ENCODE results near the gene SNX7.

DNA sequence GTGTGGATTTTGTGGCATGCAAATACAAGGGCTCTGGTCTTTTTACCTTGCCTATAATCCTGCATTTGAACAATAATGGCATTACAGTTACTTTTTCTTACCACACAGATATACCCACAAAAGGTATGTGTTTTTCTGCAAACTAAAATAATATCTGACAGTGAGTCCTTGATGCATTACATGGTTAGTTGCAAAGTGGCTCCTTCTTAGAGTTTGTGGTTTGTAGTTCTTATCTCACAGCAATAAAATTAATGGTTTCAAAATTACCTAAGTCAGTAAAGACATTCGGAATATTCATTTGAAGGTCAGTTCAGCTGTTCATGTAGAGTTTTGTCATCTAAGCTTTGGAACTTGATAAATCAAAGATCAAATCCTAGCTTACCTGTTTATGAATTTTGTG lies 43.5 kb downstream of the SNX7 start:
- TF ChIP-seq GATA3 (IDR thresholded peaks at IDR 0.05; ENCODE audit: low read depth, low read length): no peak
- TF ChIP-seq GATA2 (IDR thresholded peaks at IDR 0.05; ENCODE audit: low read depth, low read length): no peak

All from SH-SY5Y (cell line).